Measurements from ENCODE around the gene MRPL16. TPM values are rescaled to one million over a fixed set of nuclear protein-coding genes. Genes with fewer than 3 reads are reported as not detected.

The MRPL16 gene
- total and polyA plus RNA-seq, 8 donors = 32.9 to 56.5 (median 51.5) TPM

- H3K4me1 ChIP-seq = peaks cover 2 to 72% of the 10 kb centered on the region in 2 donors
- ATAC-seq (no peak), DNase-seq (no peak)
- no peaks in the 10 kb centered on the region for H3K9me3 ChIP-seq
- H3K27me3 ChIP-seq = no peaks in the 10 kb centered on the region
- TF ChIP-seq, protein P1, sequence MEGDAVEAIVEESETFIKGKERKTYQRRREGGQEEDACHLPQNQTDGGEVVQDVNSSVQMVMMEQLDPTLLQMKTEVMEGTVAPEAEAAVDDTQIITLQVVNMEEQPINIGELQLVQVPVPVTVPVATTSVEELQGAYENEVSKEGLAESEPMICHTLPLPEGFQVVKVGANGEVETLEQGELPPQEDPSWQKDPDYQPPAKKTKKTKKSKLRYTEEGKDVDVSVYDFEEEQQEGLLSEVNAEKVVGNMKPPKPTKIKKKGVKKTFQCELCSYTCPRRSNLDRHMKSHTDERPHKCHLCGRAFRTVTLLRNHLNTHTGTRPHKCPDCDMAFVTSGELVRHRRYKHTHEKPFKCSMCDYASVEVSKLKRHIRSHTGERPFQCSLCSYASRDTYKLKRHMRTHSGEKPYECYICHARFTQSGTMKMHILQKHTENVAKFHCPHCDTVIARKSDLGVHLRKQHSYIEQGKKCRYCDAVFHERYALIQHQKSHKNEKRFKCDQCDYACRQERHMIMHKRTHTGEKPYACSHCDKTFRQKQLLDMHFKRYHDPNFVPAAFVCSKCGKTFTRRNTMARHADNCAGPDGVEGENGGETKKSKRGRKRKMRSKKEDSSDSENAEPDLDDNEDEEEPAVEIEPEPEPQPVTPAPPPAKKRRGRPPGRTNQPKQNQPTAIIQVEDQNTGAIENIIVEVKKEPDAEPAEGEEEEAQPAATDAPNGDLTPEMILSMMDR (IDR thresholded peaks at IDR 0.05) = no peak
- intact Hi-C loops (cut with DNase I) = no loop called here
- peak overlapping the region in 1 of 2 donors; percentile 35 for H3K27ac ChIP-seq
- H3K36me3 ChIP-seq = no peaks in the 10 kb centered on the region
- no peak overlapping the region for H3K4me3 ChIP-seq
These were observed 48.6 kb downstream of the MRPL16 start for GRCh38 chr11:59761993-59762392.

DNA sequence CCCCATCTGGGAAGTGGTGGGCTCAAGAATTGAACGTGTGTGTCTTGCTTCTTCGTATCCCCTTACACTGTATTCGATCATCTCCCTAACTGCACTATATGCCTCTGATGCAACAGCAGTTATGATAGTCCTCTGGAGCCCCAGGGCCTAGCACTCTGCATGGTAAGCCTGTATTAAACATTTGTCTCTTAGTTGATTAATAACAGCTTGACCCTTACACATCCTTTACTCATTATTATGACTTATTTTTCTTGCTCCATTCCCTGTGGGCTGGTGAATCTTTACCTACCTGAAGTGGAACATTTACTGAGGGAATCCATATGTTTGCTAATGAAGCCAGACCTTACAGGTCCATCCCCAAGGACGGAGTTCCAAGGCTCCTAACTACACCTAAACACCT lies 49.8 kb downstream of the MRPL16 start:
- no peaks in the 10 kb centered on the region for H3K9me3 ChIP-seq
- no peak for DNase-seq
- no peaks in the 10 kb centered on the region for H3K27me3 ChIP-seq
- TF ChIP-seq, protein P1 (IDR thresholded peaks at IDR 0.05) = no peak
- peaks cover 4 to 69% of the 10 kb centered on the region in 2 donors for H3K4me1 ChIP-seq
- no peak for ATAC-seq
- intact Hi-C loops (cut with DNase I) = no loop called here
- H3K4me3 ChIP-seq = no peak overlapping the region
- no peak overlapping the region for H3K27ac ChIP-seq
- H3K36me3 ChIP-seq = no peaks in the 10 kb centered on the region

DNA sequence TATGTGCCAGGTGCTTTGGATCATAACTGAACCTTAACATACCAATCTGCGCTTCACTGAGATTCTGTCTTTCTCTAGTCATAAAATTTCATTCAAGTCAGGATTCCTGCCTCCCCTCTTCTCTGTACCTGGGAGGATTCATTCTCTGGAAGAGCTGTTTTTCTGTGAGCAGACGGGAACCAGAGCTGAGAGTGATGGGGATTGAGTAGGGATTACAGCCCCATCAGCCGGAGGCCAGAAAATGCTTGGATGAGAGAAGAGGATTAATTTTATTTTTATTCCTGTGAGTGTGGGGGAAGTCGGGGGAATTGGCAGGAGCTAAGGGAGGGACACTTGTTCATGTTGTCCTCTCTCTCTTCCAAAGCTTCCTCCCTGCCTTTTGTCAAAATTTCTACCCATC lies 50.7 kb downstream of the MRPL16 start:
- H3K36me3 ChIP-seq = no peaks in the 10 kb centered on the region
- TF ChIP-seq, protein P1 (IDR thresholded peaks at IDR 0.05) = no peak
- no peak overlapping the region for H3K4me3 ChIP-seq
- H3K27ac ChIP-seq = no peak overlapping the region
- ATAC-seq (no peak), DNase-seq (no peak)
- intact Hi-C loops (cut with DNase I) = no loop called here
- H3K9me3 ChIP-seq = no peaks in the 10 kb centered on the region
- H3K4me1 ChIP-seq = peaks cover 4 to 61% of the 10 kb centered on the region in 2 donors
- no peaks in the 10 kb centered on the region for H3K27me3 ChIP-seq

DNA sequence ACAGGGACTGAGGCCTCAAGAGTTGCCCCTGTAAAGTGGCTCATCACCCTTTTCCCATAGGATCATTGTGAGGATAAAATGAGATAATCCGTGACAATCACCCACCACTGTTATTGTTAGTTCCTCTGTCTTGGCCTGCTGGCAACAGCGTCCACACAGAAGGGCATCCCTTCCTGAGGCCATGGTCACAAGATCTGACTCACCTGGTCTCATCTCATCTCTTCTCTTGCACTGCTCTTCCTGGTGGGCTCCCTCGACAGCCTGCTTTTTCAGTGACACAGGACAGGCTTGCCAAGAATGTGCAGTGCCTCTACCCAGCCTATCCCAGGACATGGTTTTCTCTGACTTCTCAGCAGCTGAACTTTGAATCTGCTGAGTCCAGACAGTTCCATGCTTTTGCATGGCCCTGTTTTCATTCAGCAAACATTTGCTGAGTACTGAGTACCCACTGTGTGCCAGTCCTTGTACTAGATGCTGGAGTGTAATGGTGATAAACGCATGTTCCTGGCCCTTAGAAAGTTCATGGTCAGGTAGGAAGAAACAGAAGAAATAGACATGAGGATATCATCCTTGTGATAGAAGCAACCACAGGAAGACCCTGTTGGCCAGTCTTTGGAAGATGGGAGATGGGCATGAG lies 52.1 kb downstream of the MRPL16 start:
- DNase-seq = no peak
- H3K4me3 ChIP-seq = no peak overlapping the region
- H3K36me3 ChIP-seq = no peaks in the 10 kb centered on the region
- H3K9me3 ChIP-seq = no peaks in the 10 kb centered on the region
- TF ChIP-seq, protein P1 (IDR thresholded peaks at IDR 0.05) = no peak
- intact Hi-C loops (cut with DNase I) = no loop called here
- no peaks in the 10 kb centered on the region for H3K27me3 ChIP-seq
- H3K4me1 ChIP-seq = peaks cover 4 to 56% of the 10 kb centered on the region in 2 donors
- H3K27ac ChIP-seq = no peak overlapping the region
- no peak for ATAC-seq

DNA sequence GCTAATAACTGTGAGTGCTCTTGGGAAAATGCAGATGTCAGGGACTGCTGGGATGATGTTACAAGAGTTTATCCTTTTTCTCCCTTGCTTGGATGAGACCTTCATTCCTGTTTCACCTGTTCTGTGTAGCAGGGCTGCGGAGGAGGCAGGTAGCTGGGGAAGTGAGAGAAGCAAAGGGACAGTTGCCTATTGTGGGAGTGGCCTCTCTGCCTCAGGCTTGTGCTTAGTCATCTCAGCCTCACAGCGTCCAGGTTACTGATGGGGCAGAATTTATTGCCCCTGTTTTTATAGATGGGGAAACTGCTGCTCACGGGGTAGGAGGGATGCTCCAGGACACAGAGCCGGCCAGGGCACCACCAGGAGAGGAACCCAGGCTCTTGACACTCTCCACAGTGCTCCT lies 53.7 kb downstream of the MRPL16 start:
- ATAC-seq (peak; percentile 40), DNase-seq (peak in 1 of 4 donors; percentile 54)
- Histone ChIP-seq H3K27ac (peak overlapping the region; percentile 97 to 98), H3K36me3 (no peaks in the 10 kb centered on the region), H3K4me1 (peaks cover 4 to 42% of the 10 kb centered on the region in 2 donors), H3K9me3 (no peaks in the 10 kb centered on the region), H3K4me3 (peak overlapping the region in 1 of 2 donors; percentile 97), H3K27me3 (no peaks in the 10 kb centered on the region)
- intact Hi-C loops (cut with DNase I) = no loop called here
- TF ChIP-seq, protein P1 (IDR thresholded peaks at IDR 0.05) = no peak

Measured in left lung (tissue), 10 donors.